ENCODE results near the gene TAX1BP3. TPM values are rescaled to one million over a fixed set of nuclear protein-coding genes. Genes with fewer than 3 reads are reported as not detected.

TAX1BP3 gene
- total and polyA plus RNA-seq, 2 of the 13 experiments (the other 11 are each of a cell fraction or from before 2014, with no cell fraction given): 16.7 to 45.1 TPM

DNA sequence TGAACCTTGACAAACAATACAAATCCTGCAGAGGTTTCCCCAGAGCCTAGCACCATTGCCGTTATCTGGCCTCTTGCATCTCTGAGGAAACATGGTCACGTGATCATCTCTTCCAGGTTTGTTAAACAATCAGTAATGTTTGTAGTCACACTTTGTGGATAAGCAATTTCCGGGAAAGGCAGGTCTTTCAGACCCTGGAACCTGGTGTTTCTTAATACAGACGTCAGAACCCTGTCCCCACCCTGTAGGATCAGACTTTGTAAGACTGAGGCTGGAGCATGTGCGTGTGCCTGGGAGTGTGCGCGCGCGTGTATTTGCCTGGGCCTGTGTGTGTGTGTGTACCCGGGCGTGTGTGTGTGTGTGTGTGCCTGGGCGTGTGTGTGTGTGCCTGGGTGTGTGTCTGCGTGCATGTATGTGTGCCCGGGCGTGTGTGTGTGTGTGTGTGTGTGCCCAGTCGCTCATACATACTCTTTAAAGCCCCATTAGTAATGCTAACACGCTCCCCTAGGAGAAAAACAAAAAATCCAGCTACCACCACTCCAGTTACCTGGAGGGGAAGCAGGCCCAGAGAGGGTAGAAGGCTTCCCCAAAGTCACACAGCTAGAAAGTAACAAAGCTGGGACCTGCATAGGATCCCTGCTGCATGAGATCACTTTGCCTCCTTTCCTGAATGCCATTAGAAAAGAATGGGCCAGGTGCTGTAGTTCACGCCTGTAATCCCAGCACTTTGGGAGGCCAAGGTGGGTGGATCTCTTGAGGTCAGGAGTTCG is 26.5 kb downstream of the TAX1BP3 start (continued):
- TF ChIP-seq ZNF512B (CRISPR knock-in tag; IDR thresholded peaks at IDR 0.05; ENCODE audit: borderline replicate concordance): 0 out of 2 replicates have a peak, but pooled peaks have one; percentile 62
- peak; percentile 21; the same call in 1 of the 2 replicates for TF ChIP-seq SP5 (CRISPR knock-in tag; IDR thresholded peaks at IDR 0.05; ENCODE audit: borderline replicate concordance, low read depth)
- peak; percentile 78; the same call in 1 of the 2 replicates for TF ChIP-seq MEF2D (CRISPR knock-in tag; IDR thresholded peaks at IDR 0.05)
- no peak for TF ChIP-seq ZNF263 (CRISPR knock-in tag; IDR thresholded peaks at IDR 0.05)
- peak; percentile 72; the same call in 1 of the 2 replicates for TF ChIP-seq PITX1 (CRISPR knock-in tag; IDR thresholded peaks at IDR 0.05)
- TF ChIP-seq RARA (CRISPR knock-in tag; IDR thresholded peaks at IDR 0.05): peak; percentile 49
- TF ChIP-seq TRIM24 (CRISPR knock-in tag; IDR thresholded peaks at IDR 0.05): no peak
- TF ChIP-seq POGZ (CRISPR knock-in tag; IDR thresholded peaks at IDR 0.05): peak; percentile 42; the same call in 1 of the 2 replicates
- TF ChIP-seq, protein P1, sequence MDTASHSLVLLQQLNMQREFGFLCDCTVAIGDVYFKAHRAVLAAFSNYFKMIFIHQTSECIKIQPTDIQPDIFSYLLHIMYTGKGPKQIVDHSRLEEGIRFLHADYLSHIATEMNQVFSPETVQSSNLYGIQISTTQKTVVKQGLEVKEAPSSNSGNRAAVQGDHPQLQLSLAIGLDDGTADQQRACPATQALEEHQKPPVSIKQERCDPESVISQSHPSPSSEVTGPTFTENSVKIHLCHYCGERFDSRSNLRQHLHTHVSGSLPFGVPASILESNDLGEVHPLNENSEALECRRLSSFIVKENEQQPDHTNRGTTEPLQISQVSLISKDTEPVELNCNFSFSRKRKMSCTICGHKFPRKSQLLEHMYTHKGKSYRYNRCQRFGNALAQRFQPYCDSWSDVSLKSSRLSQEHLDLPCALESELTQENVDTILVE (CRISPR knock-in tag; IDR thresholded peaks at IDR 0.05): peak; percentile 18; the same call in 1 of the 2 replicates
- TF ChIP-seq SMAD3 (CRISPR knock-in tag; IDR thresholded peaks at IDR 0.05): no peak
- no peak for TF ChIP-seq ZNF770 (CRISPR knock-in tag; IDR thresholded peaks at IDR 0.05)
- TF ChIP-seq ZNF614 (CRISPR knock-in tag; IDR thresholded peaks at IDR 0.05; ENCODE audit: borderline replicate concordance): 0 out of 2 replicates have a peak, but pooled peaks have one; percentile 15
- no peak for TF ChIP-seq ZZZ3 (CRISPR knock-in tag; IDR thresholded peaks at IDR 0.05; ENCODE audit: borderline replicate concordance)
- TF ChIP-seq ZFP1 (CRISPR knock-in tag; IDR thresholded peaks at IDR 0.05): 0 out of 2 replicates have a peak, but pooled peaks have one; percentile 38
- TF ChIP-seq ZNF768 (CRISPR knock-in tag; IDR thresholded peaks at IDR 0.05): peak; percentile 93
- TF ChIP-seq HDAC2 (CRISPR knock-in tag; IDR thresholded peaks at IDR 0.05): peak; percentile 32; the same call in 1 of the 2 replicates
- 0 out of 2 replicates have a peak, but pooled peaks have one; percentile 37 for TF ChIP-seq ZMAT3 (CRISPR knock-in tag; conservative IDR thresholded peaks at IDR 0.05)
- peak; percentile 55; the same call in 1 of the 2 replicates for TF ChIP-seq TARDBP (CRISPR knock-in tag; IDR thresholded peaks at IDR 0.05)
- no peak for TF ChIP-seq STAG1 (CRISPR knock-in tag; IDR thresholded peaks at IDR 0.05)
- TF ChIP-seq TMF1 (CRISPR knock-in tag; IDR thresholded peaks at IDR 0.05; ENCODE audit: low read depth): no peak
- no peak for TF ChIP-seq ZNF431 (CRISPR knock-in tag; IDR thresholded peaks at IDR 0.05; ENCODE audit: borderline replicate concordance, low read depth)
- TF ChIP-seq, protein P2, sequence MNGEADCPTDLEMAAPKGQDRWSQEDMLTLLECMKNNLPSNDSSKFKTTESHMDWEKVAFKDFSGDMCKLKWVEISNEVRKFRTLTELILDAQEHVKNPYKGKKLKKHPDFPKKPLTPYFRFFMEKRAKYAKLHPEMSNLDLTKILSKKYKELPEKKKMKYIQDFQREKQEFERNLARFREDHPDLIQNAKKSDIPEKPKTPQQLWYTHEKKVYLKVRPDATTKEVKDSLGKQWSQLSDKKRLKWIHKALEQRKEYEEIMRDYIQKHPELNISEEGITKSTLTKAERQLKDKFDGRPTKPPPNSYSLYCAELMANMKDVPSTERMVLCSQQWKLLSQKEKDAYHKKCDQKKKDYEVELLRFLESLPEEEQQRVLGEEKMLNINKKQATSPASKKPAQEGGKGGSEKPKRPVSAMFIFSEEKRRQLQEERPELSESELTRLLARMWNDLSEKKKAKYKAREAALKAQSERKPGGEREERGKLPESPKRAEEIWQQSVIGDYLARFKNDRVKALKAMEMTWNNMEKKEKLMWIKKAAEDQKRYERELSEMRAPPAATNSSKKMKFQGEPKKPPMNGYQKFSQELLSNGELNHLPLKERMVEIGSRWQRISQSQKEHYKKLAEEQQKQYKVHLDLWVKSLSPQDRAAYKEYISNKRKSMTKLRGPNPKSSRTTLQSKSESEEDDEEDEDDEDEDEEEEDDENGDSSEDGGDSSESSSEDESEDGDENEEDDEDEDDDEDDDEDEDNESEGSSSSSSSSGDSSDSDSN (CRISPR knock-in tag; IDR thresholded peaks at IDR 0.05): 0 out of 2 replicates have a peak, but pooled peaks have one; percentile 19
